IgD-negative memory B cell (primary cell): ENCODE measurements around the gene AMIGO1. TPM values are rescaled to one million over a fixed set of nuclear protein-coding genes. Genes with fewer than 3 reads are reported as not detected.
"Not testable (repeated sequence)": the region's sequence is repeated elsewhere in the genome, so short reads cannot be mapped to it uniquely, and the experiment has no call there.

ENCODE experiments used
- H3K27ac Mint-ChIP-seq, 3 donors: one replicate each; pipeline ENCODE4 v1.8.0; 2020 to 2022; ENCODE audit warnings: mild to moderate bottlenecking in 3 of 3, mixed read lengths in 3 of 3, moderate library complexity in 1 of 3
- H3K27me3 Mint-ChIP-seq: one replicate; pipeline ENCODE4 v1.8.0; 2021; ENCODE audit warnings: mixed read lengths
- H3K36me3 Mint-ChIP-seq: one replicate; pipeline ENCODE4 v1.8.0; 2020; ENCODE audit warnings: mild to moderate bottlenecking, mixed read lengths
- H3K4me1 Mint-ChIP-seq, 3 donors: one replicate each; pipeline ENCODE4 v1.8.0; 2020 to 2022; ENCODE audit warnings: mixed read lengths in 3 of 3, mild to moderate bottlenecking in 1 of 3
- H3K4me3 Mint-ChIP-seq, 4 donors: one replicate each; pipeline ENCODE4 v1.8.0; 2020 to 2022; ENCODE audit warnings: mild to moderate bottlenecking in 4 of 4, mixed read lengths in 4 of 4, moderate library complexity in 3 of 4
- H3K9me3 Mint-ChIP-seq, 3 donors: one replicate each; pipeline ENCODE4 v1.8.0; 2020 to 2021; ENCODE audit warnings: mixed read lengths in 3 of 3, mild to moderate bottlenecking in 1 of 3
- polyA plus RNA-seq: library from polyadenylated mRNA; unstranded; fragments of 300-500 nt; fragmentation: Illumina TruSeq; gene quantifications from one replicate; pipeline ENCODE4 v1.2.3, GENCODE V29; 2021

AMIGO1 gene
- polyA plus RNA-seq, 1 donor from 2014 or later = 0.88 TPM

- no peak overlapping the region for H3K27ac Mint-ChIP-seq
- H3K36me3 Mint-ChIP-seq = no peaks in the 10 kb centered on the region
- H3K4me3 Mint-ChIP-seq = no peak overlapping the region
- H3K27me3 Mint-ChIP-seq = peaks cover 27% of the 10 kb centered on the region
- peaks cover under 1 to 2% (median 1%) of the 10 kb centered on the region in 3 donors for H3K4me1 Mint-ChIP-seq
- H3K9me3 Mint-ChIP-seq = no peaks in the 10 kb centered on the region
These were observed 31.7 kb downstream of the AMIGO1 start for GRCh38 chr1:109477821-109478220.

DNA sequence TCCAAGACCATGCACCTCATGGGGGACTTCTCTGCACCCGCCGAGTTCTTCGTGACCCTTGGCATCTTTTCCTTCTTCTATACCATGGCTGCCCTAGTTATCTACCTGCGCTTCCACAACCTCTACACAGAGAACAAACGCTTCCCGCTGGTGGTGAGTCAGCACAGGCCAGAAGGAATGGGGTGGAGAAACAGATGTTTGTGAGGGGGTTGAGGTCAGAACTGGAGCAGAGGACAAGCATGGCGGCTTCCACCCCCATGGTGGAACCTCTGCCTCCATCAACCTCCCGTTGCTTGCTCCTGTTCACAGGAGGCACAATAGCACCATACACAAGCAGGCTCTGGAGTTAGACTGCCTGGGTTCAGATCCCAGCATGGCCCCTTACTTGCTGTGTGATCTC lies 32.7 kb downstream of the AMIGO1 start:
- Mint-ChIP-seq H3K4me3 (no peak overlapping the region), H3K27ac (no peak overlapping the region), H3K27me3 (peaks cover 26% of the 10 kb centered on the region), H3K9me3 (no peaks in the 10 kb centered on the region), H3K4me1 (no peaks in the 10 kb centered on the region), H3K36me3 (no peaks in the 10 kb centered on the region)

DNA sequence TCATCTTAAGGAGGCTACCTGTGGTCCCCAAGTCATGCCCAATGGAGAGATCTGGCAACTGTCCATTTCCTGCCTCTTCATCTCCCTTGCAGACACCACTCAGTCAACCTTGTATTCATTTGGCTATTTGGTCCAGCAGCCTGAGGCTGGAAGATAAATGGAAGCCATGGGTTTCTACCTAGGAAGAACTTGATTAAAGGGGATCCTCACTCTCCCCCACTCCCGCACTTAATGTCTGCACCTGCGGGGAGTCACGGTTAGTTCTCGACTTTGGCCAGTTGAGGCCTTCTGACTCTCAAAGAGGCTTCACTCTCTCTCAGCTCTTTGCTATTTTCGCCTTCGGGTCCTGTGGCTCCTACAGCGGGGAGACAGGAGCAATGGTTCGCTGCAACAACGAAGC lies 34.3 kb downstream of the AMIGO1 start:
- no peak overlapping the region for H3K27ac Mint-ChIP-seq
- H3K27me3 Mint-ChIP-seq = peaks cover 30% of the 10 kb centered on the region
- H3K36me3 Mint-ChIP-seq = no peaks in the 10 kb centered on the region
- H3K4me1 Mint-ChIP-seq = no peaks in the 10 kb centered on the region
- H3K4me3 Mint-ChIP-seq = no peak overlapping the region
- no peaks in the 10 kb centered on the region for H3K9me3 Mint-ChIP-seq

GRCh38 chr1:109474697-109475096 lies 34.8 kb downstream of the AMIGO1 start:
- Mint-ChIP-seq H3K36me3 (no peaks in the 10 kb centered on the region), H3K27ac (no peak overlapping the region), H3K27me3 (peaks cover 33% of the 10 kb centered on the region), H3K4me1 (no peaks in the 10 kb centered on the region), H3K9me3 (no peaks in the 10 kb centered on the region), H3K4me3 (no peak overlapping the region)

DNA sequence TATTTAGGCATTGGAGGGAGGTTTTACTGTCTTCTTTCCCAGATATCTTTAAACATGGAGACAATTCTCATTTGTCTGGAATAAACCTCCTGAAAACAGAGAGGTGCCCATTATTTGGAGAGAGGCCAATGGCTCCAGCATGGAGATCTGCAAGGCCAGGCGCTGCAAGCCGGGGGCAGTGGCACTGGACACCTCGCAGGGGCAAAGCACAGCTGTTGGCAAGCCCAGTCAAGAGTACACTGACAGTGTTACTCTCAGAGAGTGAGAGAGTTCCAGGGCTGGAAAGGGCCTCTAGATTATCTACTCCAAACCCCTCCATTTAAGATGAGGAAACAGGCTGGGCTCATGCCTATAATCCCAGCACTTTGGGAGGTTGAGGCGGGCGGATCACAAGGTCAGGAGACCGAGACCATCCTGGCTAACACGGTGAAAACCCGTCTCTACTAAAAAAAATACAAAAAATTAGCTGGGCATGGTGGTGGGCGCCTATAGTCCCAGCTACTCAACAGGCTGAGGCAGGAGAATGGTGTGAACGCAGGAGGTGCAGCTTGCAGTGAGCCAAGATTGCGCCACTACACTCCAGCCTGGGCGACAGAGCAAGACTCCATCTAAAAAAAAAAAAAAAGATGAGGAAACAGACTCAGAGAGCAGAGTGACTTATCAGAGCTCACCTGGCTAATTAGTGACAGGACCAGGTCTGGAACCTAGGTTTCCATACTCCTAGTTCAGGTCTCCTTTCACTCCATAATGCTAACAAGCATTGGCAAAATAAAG lies 36.1 kb downstream of the AMIGO1 start:
- H3K27me3 Mint-ChIP-seq = peaks cover 34% of the 10 kb centered on the region
- not testable (repeated sequence) for H3K4me1 Mint-ChIP-seq, H3K4me3 Mint-ChIP-seq, H3K36me3 Mint-ChIP-seq, H3K27ac Mint-ChIP-seq, H3K9me3 Mint-ChIP-seq

- H3K9me3 Mint-ChIP-seq = no peaks in the 10 kb centered on the region
- H3K36me3 Mint-ChIP-seq = no peaks in the 10 kb centered on the region
- peaks cover 0 to 4% (median 0%) of the 10 kb centered on the region in 3 donors for H3K4me1 Mint-ChIP-seq
- H3K27me3 Mint-ChIP-seq = peaks cover 40% of the 10 kb centered on the region
- H3K27ac Mint-ChIP-seq = no peak overlapping the region
- H3K4me3 Mint-ChIP-seq = no peak overlapping the region
These were observed 36.7 kb downstream of the AMIGO1 start for GRCh38 chr1:109472779-109473178.

- H3K4me1 Mint-ChIP-seq = peaks cover 0 to 6% (median 0%) of the 10 kb centered on the region in 3 donors
- no peak overlapping the region for H3K27ac Mint-ChIP-seq
- peaks cover 41% of the 10 kb centered on the region for H3K27me3 Mint-ChIP-seq
- no peaks in the 10 kb centered on the region for H3K9me3 Mint-ChIP-seq
- no peak overlapping the region for H3K4me3 Mint-ChIP-seq
- H3K36me3 Mint-ChIP-seq = no peaks in the 10 kb centered on the region
These were observed 39.3 kb downstream of the AMIGO1 start for GRCh38 chr1:109470245-109470644.

DNA sequence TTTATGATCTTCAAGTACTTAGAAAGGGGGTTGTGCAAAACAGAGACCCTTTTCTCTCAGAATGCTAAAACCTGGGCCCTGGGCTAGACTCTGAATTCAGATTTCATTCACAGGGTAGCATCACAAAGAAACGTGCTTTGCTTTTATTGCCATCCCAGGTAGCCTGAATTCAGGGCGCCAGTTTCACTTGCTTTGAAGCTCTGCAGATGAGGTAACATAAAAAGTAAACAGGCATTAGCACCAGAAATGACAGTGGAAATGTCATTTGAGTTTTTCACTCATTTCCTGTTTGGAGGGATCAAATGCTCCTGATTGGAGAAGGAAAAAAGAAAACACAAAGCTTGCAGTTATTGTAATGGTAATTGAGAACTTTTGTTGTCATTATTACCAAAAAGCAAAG lies 40.6 kb downstream of the AMIGO1 start:
- H3K4me3 Mint-ChIP-seq = no peak overlapping the region
- no peaks in the 10 kb centered on the region for H3K9me3 Mint-ChIP-seq
- H3K27me3 Mint-ChIP-seq = peaks cover 47% of the 10 kb centered on the region
- peaks cover 0 to 12% (median 0%) of the 10 kb centered on the region in 3 donors for H3K4me1 Mint-ChIP-seq
- H3K36me3 Mint-ChIP-seq = no peaks in the 10 kb centered on the region
- H3K27ac Mint-ChIP-seq = no peak overlapping the region

DNA sequence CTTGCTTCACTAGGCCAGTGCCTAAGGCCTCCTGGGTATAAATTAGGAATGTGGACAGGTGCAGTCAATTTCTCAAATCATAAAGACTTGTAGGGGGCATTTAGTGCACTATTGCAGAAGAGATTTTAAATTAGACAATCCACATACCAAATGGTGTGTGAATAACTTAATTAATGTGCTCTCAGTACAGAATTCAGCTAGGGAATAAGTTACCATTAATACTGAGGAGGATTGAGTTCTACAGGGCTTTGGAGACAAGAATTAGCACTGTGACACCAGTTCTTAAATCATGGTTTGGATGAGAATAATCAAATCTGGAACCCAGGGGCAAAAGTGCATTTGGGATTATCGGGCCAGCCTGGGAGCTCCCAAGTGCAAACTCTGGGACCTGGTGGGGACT lies 41.5 kb downstream of the AMIGO1 start:
- Mint-ChIP-seq H3K4me3 (no peak overlapping the region), H3K27ac (no peak overlapping the region), H3K36me3 (no peaks in the 10 kb centered on the region)

DNA sequence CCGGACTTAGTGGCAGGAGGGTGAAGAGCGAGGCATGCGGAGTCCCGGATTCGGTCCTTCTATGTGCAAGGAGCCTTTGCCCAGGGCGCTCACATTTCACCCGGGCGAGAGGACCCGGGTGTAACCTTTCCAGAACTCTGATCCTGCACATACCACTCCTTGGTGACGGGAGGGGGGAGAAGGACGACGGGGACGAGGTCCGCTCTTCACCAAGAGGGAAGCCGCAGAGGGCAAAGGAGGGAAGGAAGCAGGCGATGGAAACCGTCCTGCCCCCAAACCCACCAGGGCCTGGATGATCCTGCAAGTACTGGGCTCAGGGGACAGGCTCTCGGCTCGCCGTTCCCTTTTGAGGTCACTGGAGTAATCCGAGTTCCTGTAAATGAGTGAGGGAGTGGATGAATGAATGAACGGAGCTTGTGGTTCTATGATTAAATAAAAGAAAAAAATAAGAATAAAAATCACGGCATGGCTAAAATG lies 42.2 kb downstream of the AMIGO1 start:
- peak overlapping the region in 3 of 4 donors; percentile 41 to 66 (median 51) for H3K4me3 Mint-ChIP-seq
- no peaks in the 10 kb centered on the region for H3K36me3 Mint-ChIP-seq
- H3K4me1 Mint-ChIP-seq = peaks cover 0 to 12% (median 0%) of the 10 kb centered on the region in 3 donors
- H3K27me3 Mint-ChIP-seq = peaks cover 40% of the 10 kb centered on the region
- no peak overlapping the region for H3K27ac Mint-ChIP-seq
- H3K9me3 Mint-ChIP-seq = no peaks in the 10 kb centered on the region

More for the DNA sequence above, 41.5 kb downstream of the AMIGO1 start:
- Mint-ChIP-seq H3K27me3 (peaks cover 44% of the 10 kb centered on the region), H3K4me1 (peaks cover 0 to 12% (median 0%) of the 10 kb centered on the region in 3 donors), H3K9me3 (no peaks in the 10 kb centered on the region)

- H3K27ac Mint-ChIP-seq = peak within 1 kb of the TSS in 1 of 3 donors; percentile 64
- H3K4me3 Mint-ChIP-seq = peak within 1 kb of the TSS; percentile 41 to 85 (median 68)
- no peaks in the 10 kb centered on the region for H3K9me3 Mint-ChIP-seq
- peaks cover 0 to 12% (median 0%) of the 10 kb centered on the region in 3 donors for H3K4me1 Mint-ChIP-seq
- peaks cover 41% of the 10 kb centered on the region for H3K27me3 Mint-ChIP-seq
- no peaks in the 10 kb centered on the region for H3K36me3 Mint-ChIP-seq
These were observed 42.9 kb downstream of the AMIGO1 start, which contains the start of gene SYPL2 for GRCh38 chr1:109466452-109467300. Gene SYPL2 (plus strand): TSS chr1:109466546. CDS start chr1:109466844, 298 bp downstream.

- Mint-ChIP-seq H3K27me3 (peaks cover 43% of the 10 kb centered on the region), H3K4me3 (peak overlapping the region in 3 of 4 donors; percentile 47 to 85 (median 82)), H3K9me3 (no peaks in the 10 kb centered on the region)
These were observed 43.4 kb downstream of the AMIGO1 start for GRCh38 chr1:109466125-109466451.

GRCh38 chr1:109457819-109458218 lies 51.7 kb downstream of the AMIGO1 start:
- H3K4me1 Mint-ChIP-seq = peaks cover 0 to 2% (median 0%) of the 10 kb centered on the region in 3 donors
- no peaks in the 10 kb centered on the region for H3K36me3 Mint-ChIP-seq
- no peak overlapping the region for H3K4me3 Mint-ChIP-seq
- H3K27ac Mint-ChIP-seq = no peak overlapping the region
- peaks cover 6 to 17% (median 15%) of the 10 kb centered on the region in 3 donors for H3K9me3 Mint-ChIP-seq
- H3K27me3 Mint-ChIP-seq = peaks cover 20% of the 10 kb centered on the region

More at GRCh38 chr1:109466125-109466451, 43.4 kb downstream of the AMIGO1 start:
- Mint-ChIP-seq H3K36me3 (no peaks in the 10 kb centered on the region), H3K4me1 (peaks cover 0 to 12% (median 0%) of the 10 kb centered on the region in 3 donors), H3K27ac (peak overlapping the region in 1 of 3 donors; percentile 64)

DNA sequence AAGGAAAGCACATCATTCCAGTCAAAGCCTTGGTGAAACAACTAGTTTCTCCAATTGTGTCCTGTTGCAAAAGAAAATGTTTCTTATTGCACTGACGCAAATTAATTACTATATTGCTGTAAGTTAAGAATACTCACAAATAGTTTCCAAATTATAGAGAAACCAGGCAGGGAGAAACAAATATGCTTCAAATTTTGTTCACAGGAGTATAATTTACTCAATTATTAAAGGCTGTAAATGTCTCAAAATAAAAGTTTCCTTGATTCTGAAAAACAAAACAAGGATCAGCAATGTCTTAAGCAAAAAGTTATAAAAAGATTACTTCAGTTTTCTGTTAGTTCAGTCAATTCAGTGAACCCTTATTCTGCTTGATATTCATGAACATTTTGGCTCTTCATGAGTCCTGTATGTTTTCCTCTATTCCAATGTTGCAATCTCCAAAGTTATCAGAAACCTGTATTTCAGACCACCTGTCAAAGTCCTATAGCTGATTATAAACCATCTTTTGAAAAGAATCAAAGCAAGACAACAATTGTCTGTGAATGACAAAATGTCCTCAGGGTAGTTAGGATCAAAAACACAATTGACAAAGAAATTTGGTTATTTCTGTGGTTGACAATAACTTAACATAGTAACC lies 54.9 kb downstream of the AMIGO1 start:
- no peak overlapping the region for H3K27ac Mint-ChIP-seq
- H3K4me3 Mint-ChIP-seq = no peak overlapping the region
- H3K9me3 Mint-ChIP-seq = peaks cover 10 to 17% (median 16%) of the 10 kb centered on the region in 3 donors
- H3K36me3 Mint-ChIP-seq = no peaks in the 10 kb centered on the region
- H3K27me3 Mint-ChIP-seq = peaks cover 18% of the 10 kb centered on the region
- H3K4me1 Mint-ChIP-seq = peaks cover 0 to 2% (median 0%) of the 10 kb centered on the region in 3 donors
